Amniotic epithelial cell (primary cell): ENCODE results near the gene RTL10.
"Not testable (repeated sequence)": the region's sequence is repeated elsewhere in the genome, so short reads cannot be mapped to it uniquely, and the experiment has no call there.

ENCODE experiments used
- DNase-seq: peaks from one replicate; pipeline ENCODE4 v3.0.0-alpha.2; 2010; ENCODE audit warnings: low read depth

RTL10 gene

DNA sequence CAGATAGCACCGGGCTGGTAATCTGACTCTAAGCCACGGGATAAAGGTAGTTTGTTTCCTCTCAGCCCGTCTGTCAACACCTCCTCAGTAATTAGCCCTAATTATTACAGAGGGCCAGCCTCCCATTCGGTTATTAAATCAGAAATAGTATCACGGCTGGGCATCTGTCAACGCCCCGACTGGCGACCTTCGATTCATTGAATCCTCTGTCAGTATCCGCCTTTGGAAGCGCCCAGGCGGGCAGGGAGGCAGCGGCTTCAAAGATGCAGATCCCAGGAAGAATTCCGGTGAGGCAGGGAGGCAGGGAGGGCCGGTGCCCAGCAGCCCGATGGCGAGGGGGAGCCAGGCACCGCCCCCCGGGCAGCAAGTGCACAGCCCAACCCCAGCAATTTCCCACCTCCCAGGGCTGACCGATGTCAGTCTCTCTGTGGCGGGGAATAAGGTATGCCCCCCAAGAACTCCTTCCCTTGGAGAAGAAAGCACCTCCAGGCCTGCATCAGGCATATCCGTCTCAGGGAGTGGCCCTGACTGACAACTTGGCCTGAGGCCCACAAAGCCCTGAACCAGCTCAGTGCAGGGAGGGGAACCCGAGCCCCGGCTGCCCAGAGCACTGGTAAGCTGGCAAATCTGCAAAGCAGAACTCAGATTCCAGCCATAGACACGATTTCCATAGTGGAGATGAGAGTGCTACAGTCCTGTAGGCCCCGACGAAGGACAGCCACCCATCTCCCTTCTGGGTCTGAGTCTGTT is 11.4 kb downstream of the RTL10 start:
- DNase-seq, result no peak

DNA sequence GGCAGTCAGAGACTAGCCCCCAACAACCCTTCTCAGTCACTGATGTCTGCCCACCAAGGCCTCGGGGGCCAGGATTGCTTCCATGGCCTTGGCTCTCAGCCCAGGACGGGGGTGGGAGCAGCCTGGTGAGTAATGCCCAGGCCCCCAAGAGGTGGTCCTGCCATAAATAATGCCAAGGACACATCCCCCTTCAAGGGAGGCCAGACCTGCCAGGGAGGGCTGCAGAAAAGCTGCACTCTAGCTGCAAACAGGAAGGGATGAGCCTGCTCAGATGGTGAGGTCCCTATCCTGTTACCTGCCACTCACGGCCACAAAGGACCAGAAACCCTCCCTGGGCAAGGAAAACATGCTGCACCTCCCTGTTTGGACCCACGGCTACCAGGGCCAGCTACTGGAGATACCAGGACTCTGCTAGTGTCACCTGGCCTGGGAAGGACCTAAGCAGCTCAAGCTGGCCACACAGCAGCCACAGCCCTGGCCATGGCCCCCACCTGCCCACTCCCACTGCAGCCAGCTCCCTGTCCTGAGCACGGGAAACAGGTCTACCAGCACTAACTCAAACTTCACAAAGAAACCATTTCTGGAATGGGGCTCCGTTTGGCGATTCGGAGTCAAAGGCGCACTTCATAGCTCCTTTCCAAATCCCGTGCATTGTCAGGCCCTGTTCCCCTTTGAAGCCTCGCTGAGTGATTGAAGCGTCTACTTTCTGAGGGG is 12.1 kb downstream of the RTL10 start:
- no peak for DNase-seq

DNA sequence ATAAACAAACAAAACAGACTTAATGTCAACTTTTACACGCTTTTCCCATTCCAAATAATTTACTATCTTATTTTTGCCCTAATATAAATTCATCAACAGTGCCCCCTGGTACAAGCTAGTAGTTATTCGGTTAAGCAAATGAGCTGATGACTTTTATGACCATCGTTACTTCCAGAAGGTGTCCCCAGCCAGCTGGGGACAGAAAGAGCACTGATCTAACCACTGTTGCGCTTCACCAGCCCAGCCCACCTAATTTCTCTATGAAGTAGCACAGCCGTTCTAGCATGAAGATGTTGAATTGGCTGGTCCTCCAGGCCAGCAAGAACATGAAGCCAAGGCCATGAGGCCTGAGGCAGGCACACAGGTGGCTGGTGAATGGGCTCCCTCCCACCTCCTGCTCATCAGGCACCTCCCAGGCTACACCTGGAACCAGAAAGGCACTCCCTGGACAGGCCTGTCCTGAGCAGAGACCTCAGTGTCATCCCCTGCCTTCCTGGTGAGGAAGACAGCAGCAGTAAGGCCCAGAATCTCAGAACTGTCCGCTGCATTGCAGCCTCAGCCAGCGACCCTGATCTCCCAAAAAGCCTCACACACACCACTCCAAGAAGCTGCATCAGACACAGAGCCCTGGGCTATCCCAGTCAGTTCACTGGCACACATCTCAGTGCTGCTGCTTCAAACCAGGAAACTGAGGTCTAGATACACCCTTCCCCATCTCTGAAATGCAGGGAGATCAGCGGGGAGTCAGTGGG is 12.9 kb downstream of the RTL10 start:
- no peak for DNase-seq

DNA sequence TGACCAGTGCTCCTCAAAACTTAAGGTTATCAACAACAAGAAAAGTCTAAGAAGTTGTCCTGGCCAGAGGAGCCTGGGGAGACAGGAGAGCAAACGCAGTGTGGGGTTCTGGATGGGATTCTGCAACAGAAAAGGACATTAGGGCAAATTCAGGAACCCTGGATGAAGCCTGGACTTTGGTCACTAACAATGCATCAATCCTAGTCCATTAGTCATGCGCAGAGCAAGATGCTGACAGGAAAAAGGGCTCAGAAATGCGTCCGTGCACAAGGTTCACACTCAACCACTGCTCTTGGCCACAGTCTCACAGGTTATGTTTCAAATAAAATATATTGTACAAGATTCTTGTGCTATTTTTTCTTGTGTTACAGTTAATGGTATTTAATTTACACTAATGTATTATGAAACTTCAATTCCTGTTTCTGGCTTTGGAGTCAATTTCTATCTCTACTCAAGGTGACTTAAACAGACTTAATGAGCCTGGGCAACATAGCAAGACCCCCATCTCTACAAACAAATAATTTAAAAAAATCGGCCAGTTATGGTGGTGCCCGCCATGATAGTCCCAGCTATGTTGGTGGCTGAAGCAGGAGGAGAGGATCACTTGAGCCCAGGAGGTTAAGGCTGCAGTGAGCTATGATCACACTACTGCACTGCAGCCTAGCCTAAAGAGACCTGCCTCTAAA is 13.6 kb downstream of the RTL10 start:
- DNase-seq, result no peak

DNA sequence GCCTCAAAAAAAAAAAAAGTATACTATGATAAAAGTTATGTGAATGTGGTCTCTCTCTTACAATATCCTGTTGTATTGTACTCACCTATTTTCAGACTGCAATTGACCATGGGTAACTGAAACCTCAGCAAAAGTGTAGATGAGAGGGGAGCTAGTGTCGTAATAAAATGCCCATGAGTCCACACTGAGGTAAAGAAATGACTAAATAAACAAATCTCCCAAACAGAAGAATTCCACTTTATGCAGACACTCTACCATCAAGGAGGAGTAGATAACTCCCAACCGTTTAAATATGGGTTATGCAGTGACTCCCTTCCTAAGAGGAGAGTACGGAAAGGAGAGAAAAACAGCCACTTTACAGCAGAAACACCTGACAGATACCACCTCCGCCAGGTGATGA is 14.6 kb downstream of the RTL10 start:
- DNase-seq, result no peak

DNA sequence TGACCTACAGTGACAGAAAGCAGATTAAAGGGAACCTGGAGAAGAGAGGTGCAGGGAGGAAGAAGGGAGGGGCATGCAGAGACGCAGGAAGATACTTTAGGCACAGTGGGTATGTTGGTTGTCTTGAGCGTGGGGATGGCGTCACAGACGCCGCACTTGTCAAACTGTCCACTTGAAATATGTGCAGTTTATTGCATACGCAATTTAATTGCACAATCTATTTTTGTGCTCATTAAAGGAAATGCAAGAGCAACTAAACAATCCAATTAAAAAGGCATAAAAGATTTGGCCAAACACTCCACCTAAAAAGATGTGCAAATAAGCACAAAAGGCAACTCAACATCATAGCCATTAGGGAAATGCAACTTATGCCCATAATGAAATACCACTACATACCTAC is 16.8 kb downstream of the RTL10 start:
- DNase-seq, result no peak

DNA sequence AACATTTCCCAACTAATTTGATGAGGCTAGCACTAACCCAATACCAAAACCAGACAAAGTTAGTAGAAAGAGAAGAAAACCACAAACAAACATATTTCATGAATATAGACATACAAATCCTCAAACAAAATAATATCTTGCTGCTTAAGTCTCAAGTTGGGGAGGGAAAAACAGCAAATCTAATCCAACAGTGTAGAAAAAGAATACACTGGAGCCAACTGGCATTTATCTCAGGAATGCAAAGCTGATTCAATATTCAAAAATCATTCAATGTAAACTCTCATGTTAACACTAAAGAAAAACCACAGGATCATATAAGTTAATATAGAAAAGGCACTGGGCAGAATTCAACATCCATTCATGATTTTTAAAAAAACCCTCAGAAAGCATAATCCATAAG is 18.2 kb downstream of the RTL10 start:
- DNase-seq, result no peak

DNA sequence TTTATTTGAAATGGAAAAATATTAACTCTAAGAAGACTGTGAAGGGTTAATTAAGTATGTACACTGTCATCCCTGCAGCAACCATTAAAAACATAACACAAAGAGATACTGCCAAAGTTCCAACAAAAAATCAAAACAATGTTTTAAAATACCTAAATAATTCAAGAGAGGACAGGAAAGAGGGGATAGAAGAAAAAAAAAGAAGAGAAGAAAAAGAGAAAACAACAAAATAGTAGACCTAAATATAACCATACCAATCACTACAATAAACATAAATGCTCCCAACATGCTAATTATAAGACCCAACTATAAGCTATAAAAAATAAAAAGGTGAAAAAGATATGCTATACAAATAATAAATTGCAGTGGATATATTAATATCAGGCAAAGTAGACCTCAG is 20.1 kb downstream of the RTL10 start:
- DNase-seq, result no peak

DNA sequence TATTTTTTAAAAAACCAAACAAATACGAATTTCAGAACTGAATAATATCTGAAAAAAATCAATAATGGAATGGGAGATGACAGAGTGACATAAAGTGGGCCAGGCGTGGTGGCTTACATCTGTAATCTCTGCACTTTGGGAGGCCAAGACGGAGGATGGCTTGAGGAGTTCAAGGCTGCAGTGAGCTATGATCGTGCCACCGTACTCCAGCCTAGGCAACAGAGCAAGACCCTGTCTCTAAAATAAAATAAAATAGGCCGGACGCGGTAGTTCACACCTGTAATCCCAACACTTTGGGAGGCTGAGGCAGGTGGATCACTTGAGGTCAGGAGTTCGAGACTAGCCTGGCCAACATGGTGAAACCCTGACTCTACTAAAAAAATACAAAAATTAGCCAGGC is 21.3 kb downstream of the RTL10 start:
- DNase-seq, result not testable (repeated sequence)

DNA sequence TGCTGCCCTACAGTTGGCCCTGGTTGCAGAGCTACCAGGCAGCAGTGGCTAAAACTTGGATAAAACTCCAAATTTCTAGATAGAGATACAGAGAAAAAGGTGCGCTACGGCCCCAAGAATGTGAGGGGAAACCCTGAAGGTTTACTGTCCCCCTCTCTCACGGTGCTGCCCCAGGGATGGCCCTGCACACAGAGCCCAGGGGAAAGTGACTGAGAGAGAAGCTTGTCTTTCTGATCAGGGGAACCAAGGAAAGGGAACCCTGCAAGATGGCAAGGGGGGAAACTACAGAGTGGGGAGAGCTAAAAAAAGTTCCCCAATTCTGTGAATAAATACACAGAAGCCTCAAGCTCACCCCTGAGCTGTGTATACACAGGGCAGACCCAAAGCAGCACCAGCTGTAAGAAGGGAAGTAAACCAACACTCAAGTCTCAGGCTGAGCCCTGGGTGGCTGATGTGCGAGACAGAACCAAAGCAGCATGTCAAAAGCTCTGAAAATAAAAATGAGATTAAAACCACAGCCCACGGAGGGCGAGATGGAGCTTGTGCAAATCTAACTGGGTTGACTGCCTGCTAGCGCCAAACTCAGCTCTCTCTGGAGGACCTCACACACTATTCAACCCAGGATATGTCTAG is 22.1 kb downstream of the RTL10 start:
- DNase-seq, result no peak

DNA sequence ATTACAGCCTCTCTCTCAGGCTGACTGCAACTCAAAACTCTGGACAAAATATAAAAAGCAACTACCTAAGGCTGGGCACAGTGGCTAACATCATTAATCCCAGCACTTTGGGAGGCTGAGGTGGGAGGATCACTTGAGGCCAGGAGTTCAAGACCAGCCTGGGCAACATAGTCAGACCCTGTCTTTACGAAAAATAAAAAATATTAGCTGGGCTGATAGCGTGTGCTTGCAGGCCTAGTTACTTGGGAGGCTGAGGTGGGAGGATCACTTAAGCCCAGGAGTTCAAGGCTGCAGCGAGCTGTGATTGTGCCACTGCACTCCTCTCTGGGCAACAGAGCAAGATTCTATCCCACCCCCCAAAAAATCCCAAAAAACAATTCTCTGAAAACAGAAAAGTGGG is 22.7 kb downstream of the RTL10 start:
- DNase-seq, result not testable (repeated sequence)

DNA sequence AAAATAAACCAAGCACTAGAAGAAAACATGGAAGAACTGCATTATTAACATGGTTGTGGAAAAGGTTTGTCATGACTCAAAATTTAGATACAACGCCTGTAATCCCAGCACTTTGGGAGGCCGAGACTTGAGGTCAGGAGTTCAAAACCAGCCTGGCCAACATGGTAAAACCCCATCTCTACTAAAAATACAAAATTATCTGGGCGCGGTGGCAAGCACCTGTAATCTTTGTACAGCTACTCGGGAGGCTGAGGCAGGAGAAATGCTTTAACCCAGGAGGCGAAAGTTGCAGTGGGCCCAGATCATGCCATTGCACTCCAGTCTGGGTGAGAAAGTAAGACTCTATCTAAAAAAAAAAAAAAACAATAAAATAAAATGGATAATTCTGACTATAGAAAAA is 23.7 kb downstream of the RTL10 start:
- DNase-seq, result no peak

DNA sequence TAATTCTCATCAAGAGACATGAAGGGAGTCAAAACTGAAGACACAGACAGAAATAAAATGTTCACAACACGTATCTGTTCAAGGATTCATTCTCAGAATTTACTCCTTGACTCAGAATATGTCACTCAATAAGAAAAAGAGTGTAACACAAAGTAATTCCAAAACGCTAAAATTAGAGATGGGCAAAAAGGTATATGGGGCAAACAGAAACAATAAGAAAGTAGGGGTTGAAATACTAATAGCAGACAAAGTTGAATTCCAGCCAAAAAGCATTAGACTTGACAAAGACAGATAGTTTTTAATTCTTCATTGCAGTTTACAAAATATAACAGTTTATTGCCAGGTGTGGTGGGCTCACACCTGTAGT is 26.7 kb downstream of the RTL10 start:
- DNase-seq, result no peak

DNA sequence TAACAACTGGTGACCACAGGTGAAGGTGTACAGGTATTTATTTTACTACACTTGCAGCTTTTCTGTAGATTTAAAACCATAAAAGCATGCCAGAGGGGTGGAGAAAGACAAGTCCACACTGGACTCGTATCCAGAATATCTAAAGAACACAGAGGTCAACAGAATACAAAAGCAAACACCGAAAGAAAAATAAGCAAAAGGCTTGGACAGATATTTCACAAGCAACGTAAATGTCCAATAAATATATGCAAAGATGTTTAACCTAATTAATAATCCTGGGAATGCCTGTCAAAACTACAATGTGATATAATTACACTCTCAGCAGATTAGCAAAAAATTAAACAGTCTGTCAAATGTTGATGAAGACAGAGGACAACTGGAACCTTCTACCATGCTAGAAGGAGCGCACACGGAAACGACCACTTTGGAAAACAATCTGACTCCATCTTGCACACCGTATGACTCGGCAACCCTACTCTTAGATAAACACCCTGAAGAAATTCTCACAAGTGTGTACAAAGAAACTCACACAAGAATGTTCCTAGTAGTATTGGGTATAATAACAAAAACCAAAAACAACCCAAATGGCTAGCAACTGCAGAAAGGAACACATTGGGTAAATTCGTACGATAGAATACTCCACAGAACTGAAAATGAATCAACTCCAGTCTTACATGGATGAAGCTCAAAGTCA is 27.2 kb downstream of the RTL10 start:
- DNase-seq, result no peak

DNA sequence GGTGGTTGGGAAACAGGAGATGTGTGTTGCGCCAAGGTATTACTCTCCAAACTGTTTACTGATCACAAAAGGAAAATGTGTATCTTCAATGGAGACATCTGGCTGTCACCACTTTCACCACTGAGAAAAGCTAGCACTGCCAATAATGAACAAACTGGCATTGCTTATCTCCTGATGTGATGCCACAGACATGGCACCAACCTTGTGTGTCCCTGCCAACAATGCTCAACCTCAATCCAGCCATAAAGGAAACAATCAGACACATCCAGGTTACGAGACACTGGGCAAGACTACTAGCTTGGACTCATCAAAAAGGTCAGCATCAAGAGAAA is 28.1 kb downstream of the RTL10 start:
- DNase-seq, result no peak

DNA sequence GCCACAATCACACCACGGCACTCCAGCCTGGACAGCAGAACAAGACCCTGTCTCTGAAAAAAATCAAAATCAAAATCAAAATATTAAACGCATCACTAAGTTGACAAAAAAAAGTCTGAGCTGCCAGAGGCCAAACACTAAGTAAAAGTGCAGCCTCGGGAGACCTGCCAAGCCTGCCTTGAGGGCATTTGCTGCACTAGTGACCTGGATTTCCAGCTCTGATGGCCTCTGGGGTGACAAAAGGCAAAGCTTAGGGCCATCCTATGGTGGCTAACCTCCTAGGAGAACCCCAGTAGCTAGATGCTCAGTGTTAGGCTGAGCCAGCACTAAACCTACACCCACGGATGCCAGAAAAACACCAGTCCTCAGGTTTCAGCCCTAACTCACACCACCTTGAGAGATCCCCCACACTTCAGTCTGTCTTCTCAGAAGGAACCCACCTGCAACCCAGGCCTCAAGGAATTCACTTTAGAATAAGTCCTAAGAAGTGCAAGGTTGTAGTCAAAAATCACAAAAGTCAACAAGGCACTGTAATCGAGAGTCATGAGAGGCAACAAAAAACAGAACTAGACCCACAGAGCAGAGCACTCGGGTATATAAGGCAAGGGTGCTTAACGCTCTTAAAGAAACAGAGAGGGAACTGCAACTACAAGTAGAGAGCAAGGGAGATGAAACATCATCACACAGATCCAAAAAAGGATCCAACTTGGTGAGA is 28.6 kb downstream of the RTL10 start:
- DNase-seq, result no peak

DNA sequence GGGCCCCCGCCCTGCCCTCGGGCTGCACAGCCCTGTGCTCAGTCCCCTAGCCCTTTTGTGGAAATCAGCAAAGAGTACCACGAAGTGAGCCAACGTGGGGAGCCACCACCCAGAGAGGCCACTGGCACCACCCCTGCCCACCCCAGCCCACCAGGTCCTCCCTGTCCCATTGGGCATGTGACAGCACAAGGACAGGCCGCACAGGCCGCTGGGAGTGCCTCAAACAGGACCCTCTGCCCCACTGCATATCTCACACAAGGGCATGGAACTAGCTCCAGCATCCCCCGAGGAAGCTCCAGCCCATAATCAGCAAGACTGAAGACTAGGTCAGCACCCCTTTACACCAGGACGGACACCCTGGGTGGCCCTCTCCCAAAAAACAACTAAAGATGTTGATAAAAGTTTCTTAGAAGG is 29.7 kb downstream of the RTL10 start:
- no peak for DNase-seq

DNA sequence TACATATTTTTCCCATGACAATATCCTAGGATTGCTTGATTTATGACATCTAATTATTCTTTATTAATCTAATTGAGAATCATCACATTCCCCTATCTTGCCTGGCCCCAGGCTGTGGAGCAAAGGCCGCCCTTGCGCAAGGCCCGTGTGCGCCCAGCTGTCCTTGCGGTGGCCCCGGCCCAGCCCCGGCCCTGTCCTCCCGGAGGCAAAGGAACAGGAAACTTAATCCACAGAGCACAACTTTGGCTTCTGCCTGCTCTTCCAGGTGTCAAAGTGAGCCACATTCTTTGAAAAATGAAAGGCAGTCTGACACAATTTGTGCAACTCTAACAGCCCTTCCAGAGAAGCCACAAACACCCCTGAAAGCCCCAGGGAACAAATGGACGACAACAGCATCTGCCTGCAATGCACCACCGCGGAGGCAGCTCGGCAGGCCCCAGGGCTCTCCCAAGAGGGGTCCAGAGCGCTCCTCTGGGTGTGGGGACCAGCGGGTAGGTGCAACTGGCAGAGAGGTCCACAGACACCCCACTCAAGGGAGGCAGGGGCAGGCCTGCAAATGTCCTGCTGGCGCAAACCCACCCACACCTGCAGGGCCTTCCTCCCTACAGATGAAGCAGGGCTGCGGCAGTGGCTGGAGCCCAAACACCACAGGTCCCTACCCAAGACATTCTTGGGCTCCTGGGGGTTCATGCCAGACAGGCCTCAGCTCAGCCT is 30.3 kb downstream of the RTL10 start:
- no peak for DNase-seq

DNA sequence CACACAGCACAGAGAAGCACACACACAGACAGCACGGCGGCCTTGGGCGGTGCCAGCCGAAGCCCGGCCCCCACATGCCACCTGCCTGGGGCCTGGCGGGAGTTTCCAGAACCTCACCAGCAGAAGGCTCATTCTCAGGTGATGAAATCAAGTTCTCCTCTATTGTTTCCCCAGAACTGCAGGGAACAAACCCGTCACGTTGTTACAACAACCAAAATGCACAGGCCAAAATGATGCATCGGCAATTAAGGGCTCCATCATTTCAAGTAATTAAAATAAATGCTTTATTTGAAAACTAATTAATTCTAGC is 30.8 kb downstream of the RTL10 start:
- DNase-seq, result no peak

DNA sequence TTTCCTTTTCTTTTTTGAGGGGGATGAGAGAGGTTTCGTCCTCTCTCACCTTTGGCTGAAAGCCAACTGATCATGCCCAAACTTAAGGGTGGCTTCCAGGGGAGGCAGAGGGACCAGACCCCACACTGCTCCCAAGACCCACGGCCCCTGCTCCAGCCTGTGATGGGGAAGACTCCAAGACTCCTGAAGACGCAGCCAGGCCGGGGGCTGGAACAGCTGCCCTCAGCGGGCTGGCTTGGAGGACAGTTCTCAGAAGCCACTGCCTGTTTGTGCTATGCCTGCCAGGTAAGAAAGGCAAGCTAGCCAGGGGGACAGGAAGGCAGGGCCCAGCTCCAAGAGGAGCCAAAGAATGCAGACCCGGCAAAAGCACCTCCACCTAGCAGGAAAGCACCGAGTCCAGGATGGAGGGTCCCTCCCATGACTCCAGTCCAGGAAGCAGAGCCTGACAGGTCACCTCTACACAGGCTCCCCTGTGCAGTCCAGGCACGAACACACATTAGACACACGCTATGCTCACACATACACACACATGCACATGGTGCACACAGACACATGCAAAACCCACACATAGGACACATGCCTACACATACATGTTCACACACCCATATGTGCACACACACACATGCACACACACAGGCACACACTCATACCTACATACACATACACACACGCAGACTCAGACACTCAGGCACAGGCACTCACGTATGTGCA is 31.3 kb downstream of the RTL10 start:
- no peak for DNase-seq
